ENCODE data around the gene SFXN2. TPM values are rescaled to one million over a fixed set of nuclear protein-coding genes. Genes with fewer than 3 reads are reported as not detected.
A peak's percentile ranks its signal among the peaks of the same experiment; 100 is the strongest.

Gene SFXN2
- total RNA-seq, 4 donors from 2014 or later: 1.2 to 16.9 (median 8.5) TPM

- Histone ChIP-seq H3K36me3 (no peaks in the 10 kb centered on the region), H3K27ac (peak overlapping the region; percentile 67 to 87), H3K27me3 (no peaks in the 10 kb centered on the region), H3K9me3 (no peaks in the 10 kb centered on the region), H3K4me1 (peaks cover 15 to 26% of the 10 kb centered on the region in 2 donors), H3K4me3 (peak overlapping the region; percentile 13 to 16)
- intact Hi-C loops (cut with DNase I; ENCODE audit: low total_unique reads): no loop called here
- no peak for TF ChIP-seq POLR2A (IDR thresholded peaks at IDR 0.05)
- TF ChIP-seq, protein P1, sequence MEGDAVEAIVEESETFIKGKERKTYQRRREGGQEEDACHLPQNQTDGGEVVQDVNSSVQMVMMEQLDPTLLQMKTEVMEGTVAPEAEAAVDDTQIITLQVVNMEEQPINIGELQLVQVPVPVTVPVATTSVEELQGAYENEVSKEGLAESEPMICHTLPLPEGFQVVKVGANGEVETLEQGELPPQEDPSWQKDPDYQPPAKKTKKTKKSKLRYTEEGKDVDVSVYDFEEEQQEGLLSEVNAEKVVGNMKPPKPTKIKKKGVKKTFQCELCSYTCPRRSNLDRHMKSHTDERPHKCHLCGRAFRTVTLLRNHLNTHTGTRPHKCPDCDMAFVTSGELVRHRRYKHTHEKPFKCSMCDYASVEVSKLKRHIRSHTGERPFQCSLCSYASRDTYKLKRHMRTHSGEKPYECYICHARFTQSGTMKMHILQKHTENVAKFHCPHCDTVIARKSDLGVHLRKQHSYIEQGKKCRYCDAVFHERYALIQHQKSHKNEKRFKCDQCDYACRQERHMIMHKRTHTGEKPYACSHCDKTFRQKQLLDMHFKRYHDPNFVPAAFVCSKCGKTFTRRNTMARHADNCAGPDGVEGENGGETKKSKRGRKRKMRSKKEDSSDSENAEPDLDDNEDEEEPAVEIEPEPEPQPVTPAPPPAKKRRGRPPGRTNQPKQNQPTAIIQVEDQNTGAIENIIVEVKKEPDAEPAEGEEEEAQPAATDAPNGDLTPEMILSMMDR (IDR thresholded peaks at IDR 0.05): no peak
- DNase-seq: peak; percentile 55 to 58
Measured at GRCh38 chr10:102673819-102674511, 40.5 kb upstream of the SFXN2 start.

DNA sequence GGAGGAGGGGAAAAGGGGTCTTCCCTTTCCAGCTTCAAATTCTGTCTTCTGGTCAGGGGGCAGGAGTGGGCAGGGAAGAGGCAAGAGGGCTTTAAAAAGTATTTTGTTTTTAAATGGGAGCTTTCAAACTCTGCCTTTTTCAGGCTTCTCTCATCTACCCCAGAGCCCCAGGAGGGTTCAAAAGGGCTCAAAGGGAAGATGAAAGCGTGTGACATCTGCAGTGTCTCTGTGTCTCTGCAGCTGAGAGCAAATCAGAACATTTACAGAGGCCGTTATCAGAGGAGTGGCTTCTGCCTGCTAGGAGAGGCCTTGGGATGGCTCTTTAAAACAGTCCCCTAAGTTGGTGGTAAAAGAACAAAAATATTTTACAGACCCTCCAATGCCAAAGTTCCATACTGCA, 39.9 kb upstream of the SFXN2 start:
- DNase-seq: no peak
- H3K9me3 ChIP-seq: no peaks in the 10 kb centered on the region
- H3K4me3 ChIP-seq: peak overlapping the region; percentile 13 to 16
- H3K27me3 ChIP-seq: no peaks in the 10 kb centered on the region
- H3K27ac ChIP-seq: peak overlapping the region; percentile 67 to 87
- H3K4me1 ChIP-seq: peaks cover 15 to 26% of the 10 kb centered on the region in 2 donors
- intact Hi-C loops (cut with DNase I; ENCODE audit: low total_unique reads): no loop called here
- TF ChIP-seq, protein P1 (IDR thresholded peaks at IDR 0.05): no peak
- no peak for TF ChIP-seq POLR2A (IDR thresholded peaks at IDR 0.05)
- no peaks in the 10 kb centered on the region for H3K36me3 ChIP-seq

- Histone ChIP-seq H3K36me3 (no peaks in the 10 kb centered on the region), H3K4me3 (no peak overlapping the region), H3K27me3 (no peaks in the 10 kb centered on the region), H3K27ac (peak overlapping the region; percentile 67 to 87), H3K4me1 (peaks cover 15 to 26% of the 10 kb centered on the region in 2 donors), H3K9me3 (no peaks in the 10 kb centered on the region)
- no peak for DNase-seq
- intact Hi-C loops (cut with DNase I; ENCODE audit: low total_unique reads): no loop called here
- no peak for TF ChIP-seq POLR2A (IDR thresholded peaks at IDR 0.05)
- TF ChIP-seq, protein P1 (IDR thresholded peaks at IDR 0.05): no peak
Measured at GRCh38 chr10:102675011-102675665, 39.3 kb upstream of the SFXN2 start.

- peaks cover 15 to 26% of the 10 kb centered on the region in 2 donors for H3K4me1 ChIP-seq
- H3K9me3 ChIP-seq: no peaks in the 10 kb centered on the region
Measured at GRCh38 chr10:102675666-102676533, 38.5 kb upstream of the SFXN2 start.

More at GRCh38 chr10:102675666-102676533, 38.5 kb upstream of the SFXN2 start:
- no peaks in the 10 kb centered on the region for H3K27me3 ChIP-seq
- H3K36me3 ChIP-seq: no peaks in the 10 kb centered on the region
- TF ChIP-seq, protein P1 (IDR thresholded peaks at IDR 0.05): no peak
- intact Hi-C loops (cut with DNase I; ENCODE audit: low total_unique reads): no loop called here
- DNase-seq: peak in 1 of 2 donors; percentile 34
- H3K27ac ChIP-seq: peak overlapping the region; percentile 67 to 87
- H3K4me3 ChIP-seq: no peak overlapping the region

All from uterus (tissue), 4 donors.